ENCODE measurements around the gene MEN1.

The MEN1 gene

GRCh38 chr11:64778223-64778472 lies 32.2 kb downstream of the MEN1 start:
- Mint-ChIP-seq H3K36me3 (peaks cover 39 to 48% of the 10 kb centered on the region in 2 donors), H3K27ac (peak overlapping the region; percentile 99)
- peak in 1 of 2 donors; percentile 4 for ATAC-seq (replicated peaks)

GRCh38 chr11:64777449-64778222 lies 32.7 kb downstream of the MEN1 start:
- Mint-ChIP-seq H3K9me3 (no peaks in the 10 kb centered on the region), H3K4me3 (peak overlapping the region; percentile 93 to 94), H3K36me3 (peaks cover 41 to 52% of the 10 kb centered on the region in 2 donors), H3K27me3 (no peaks in the 10 kb centered on the region), H3K4me1 (peaks cover 23 to 69% of the 10 kb centered on the region in 2 donors), H3K27ac (peak overlapping the region; percentile 92)
- ATAC-seq (replicated peaks): peak; percentile 9 to 24
- peak; percentile 66 for DNase-seq

More at GRCh38 chr11:64778223-64778472, 32.2 kb downstream of the MEN1 start:
- H3K9me3 Mint-ChIP-seq: no peaks in the 10 kb centered on the region
- H3K27me3 Mint-ChIP-seq: no peaks in the 10 kb centered on the region
- no peak for DNase-seq
- peaks cover 24 to 67% of the 10 kb centered on the region in 2 donors for H3K4me1 Mint-ChIP-seq
- H3K4me3 Mint-ChIP-seq: peak overlapping the region; percentile 85 to 93

- H3K9me3 Mint-ChIP-seq: no peaks in the 10 kb centered on the region
These were observed 33.5 kb downstream of the MEN1 start for GRCh38 chr11:64776875-64777274.

GRCh38 chr11:64776425-64776824 lies 33.9 kb downstream of the MEN1 start:
- DNase-seq (no peak), ATAC-seq (replicated peaks) (no peak)
- peaks cover 29 to 75% of the 10 kb centered on the region in 2 donors for H3K4me1 Mint-ChIP-seq
- H3K27ac Mint-ChIP-seq: peak overlapping the region; percentile 92
- peaks cover 50 to 64% of the 10 kb centered on the region in 2 donors for H3K36me3 Mint-ChIP-seq
- H3K9me3 Mint-ChIP-seq: no peaks in the 10 kb centered on the region
- no peaks in the 10 kb centered on the region for H3K27me3 Mint-ChIP-seq
- H3K4me3 Mint-ChIP-seq: peak overlapping the region; percentile 93 to 94

More at GRCh38 chr11:64776875-64777274, 33.5 kb downstream of the MEN1 start:
- Mint-ChIP-seq H3K36me3 (peaks cover 45 to 60% of the 10 kb centered on the region in 2 donors), H3K27me3 (no peaks in the 10 kb centered on the region), H3K4me1 (peaks cover 25 to 71% of the 10 kb centered on the region in 2 donors), H3K4me3 (peak overlapping the region; percentile 93 to 94), H3K27ac (peak overlapping the region; percentile 92)
- DNase-seq (no peak), ATAC-seq (replicated peaks) (no peak)

GRCh38 chr11:64774144-64774543 lies 36.2 kb downstream of the MEN1 start:
- no peaks in the 10 kb centered on the region for H3K27me3 Mint-ChIP-seq
- peak overlapping the region in 1 of 2 donors; percentile 22 for H3K4me3 Mint-ChIP-seq
- peaks cover 37 to 80% of the 10 kb centered on the region in 2 donors for H3K4me1 Mint-ChIP-seq
- H3K9me3 Mint-ChIP-seq: no peaks in the 10 kb centered on the region
- H3K36me3 Mint-ChIP-seq: peaks cover 64 to 79% of the 10 kb centered on the region in 2 donors
- ATAC-seq (replicated peaks) (no peak), DNase-seq (no peak)
- no peak overlapping the region for H3K27ac Mint-ChIP-seq

GRCh38 chr11:64772303-64773018 lies 37.9 kb downstream of the MEN1 start:
- peak overlapping the region; percentile 87 for H3K27ac Mint-ChIP-seq
- H3K4me1 Mint-ChIP-seq: peaks cover 47 to 92% of the 10 kb centered on the region in 2 donors
- DNase-seq (no peak), ATAC-seq (replicated peaks) (peak; percentile 36 to 38)
- peaks cover 72 to 93% of the 10 kb centered on the region in 2 donors for H3K36me3 Mint-ChIP-seq
- no peaks in the 10 kb centered on the region for H3K27me3 Mint-ChIP-seq
- H3K9me3 Mint-ChIP-seq: no peaks in the 10 kb centered on the region
- peak overlapping the region; percentile 64 to 77 for H3K4me3 Mint-ChIP-seq

- H3K9me3 Mint-ChIP-seq: no peaks in the 10 kb centered on the region
- no peak for DNase-seq
- no peaks in the 10 kb centered on the region for H3K27me3 Mint-ChIP-seq
- ATAC-seq (replicated peaks): peak; percentile 91 to 97
- peak overlapping the region; percentile 87 for H3K27ac Mint-ChIP-seq
- H3K36me3 Mint-ChIP-seq: peaks cover 72 to 93% of the 10 kb centered on the region in 2 donors
- H3K4me3 Mint-ChIP-seq: peak overlapping the region; percentile 64 to 77
- peaks cover 47 to 92% of the 10 kb centered on the region in 2 donors for H3K4me1 Mint-ChIP-seq
These were observed 38.5 kb downstream of the MEN1 start for GRCh38 chr11:64771861-64772260.

- Mint-ChIP-seq H3K36me3 (peaks cover 66 to 90% of the 10 kb centered on the region in 2 donors), H3K4me3 (peak overlapping the region in 1 of 2 donors; percentile 36), H3K4me1 (peaks cover 49 to 92% of the 10 kb centered on the region in 2 donors), H3K9me3 (no peaks in the 10 kb centered on the region), H3K27me3 (no peaks in the 10 kb centered on the region), H3K27ac (peak overlapping the region; percentile 88)
- ATAC-seq (replicated peaks): no peak
- DNase-seq: no peak
These were observed 40.2 kb downstream of the MEN1 start for GRCh38 chr11:64770120-64770519.

- peak overlapping the region in 1 of 2 donors; percentile 12 for H3K4me3 Mint-ChIP-seq
- H3K9me3 Mint-ChIP-seq: no peaks in the 10 kb centered on the region
- H3K27ac Mint-ChIP-seq: peak overlapping the region; percentile 74
- H3K4me1 Mint-ChIP-seq: peaks cover 55 to 93% of the 10 kb centered on the region in 2 donors
- H3K27me3 Mint-ChIP-seq: no peaks in the 10 kb centered on the region
- ATAC-seq (replicated peaks): no peak
- no peak for DNase-seq
- H3K36me3 Mint-ChIP-seq: peaks cover 69 to 92% of the 10 kb centered on the region in 2 donors
These were observed 41.1 kb downstream of the MEN1 start for GRCh38 chr11:64769283-64769682.

GRCh38 chr11:64768300-64768694 lies 42.1 kb downstream of the MEN1 start:
- no peak for ATAC-seq (replicated peaks)
- Mint-ChIP-seq H3K9me3 (no peaks in the 10 kb centered on the region), H3K4me1 (peaks cover 58 to 96% of the 10 kb centered on the region in 2 donors), H3K27ac (peak overlapping the region; percentile 82), H3K4me3 (no peak overlapping the region), H3K36me3 (peaks cover 67 to 91% of the 10 kb centered on the region in 2 donors), H3K27me3 (no peaks in the 10 kb centered on the region)
- no peak for DNase-seq

- Mint-ChIP-seq H3K27me3 (no peaks in the 10 kb centered on the region), H3K36me3 (peaks cover 68 to 90% of the 10 kb centered on the region in 2 donors), H3K9me3 (no peaks in the 10 kb centered on the region), H3K4me3 (peak overlapping the region; percentile 6 to 32), H3K4me1 (peaks cover 62 to 96% of the 10 kb centered on the region in 2 donors), H3K27ac (peak overlapping the region; percentile 82)
- ATAC-seq (replicated peaks) (peak in 1 of 2 donors; percentile 30), DNase-seq (peak; percentile 47)
These were observed 42.7 kb downstream of the MEN1 start for GRCh38 chr11:64767344-64768299.

- Mint-ChIP-seq H3K9me3 (no peaks in the 10 kb centered on the region), H3K27ac (peak overlapping the region; percentile 37), H3K4me3 (no peak overlapping the region), H3K27me3 (no peaks in the 10 kb centered on the region), H3K4me1 (peaks cover 67 to 96% of the 10 kb centered on the region in 2 donors), H3K36me3 (peaks cover 72 to 90% of the 10 kb centered on the region in 2 donors)
- DNase-seq: no peak
- ATAC-seq (replicated peaks): no peak
These were observed 43.5 kb downstream of the MEN1 start for GRCh38 chr11:64766881-64767280.

- Mint-ChIP-seq H3K36me3 (peaks cover 66 to 83% of the 10 kb centered on the region in 2 donors), H3K4me3 (peak overlapping the region; percentile 36 to 67), H3K27ac (peak overlapping the region; percentile 87), H3K27me3 (no peaks in the 10 kb centered on the region), H3K4me1 (peaks cover 66 to 95% of the 10 kb centered on the region in 2 donors), H3K9me3 (no peaks in the 10 kb centered on the region)
- DNase-seq: no peak
- ATAC-seq (replicated peaks): no peak
These were observed 44.3 kb downstream of the MEN1 start for GRCh38 chr11:64765851-64766665.
